ENCODE results near the gene TMEM161A.

TMEM161A gene

GRCh38 chr19:19096641-19097627, 41.3 kb downstream of the TMEM161A start:
- no peak for DNase-seq

- DNase-seq: no peak
Measured at GRCh38 chr19:19095691-19096090, 42.6 kb downstream of the TMEM161A start.

GRCh38 chr19:19094513-19094912, 43.8 kb downstream of the TMEM161A start:
- no peak for DNase-seq

- no peak for DNase-seq
Measured at GRCh38 chr19:19087676-19088075, 50.6 kb downstream of the TMEM161A start.

GRCh38 chr19:19083413-19084178, 54.7 kb downstream of the TMEM161A start:
- no peak for DNase-seq

DNA sequence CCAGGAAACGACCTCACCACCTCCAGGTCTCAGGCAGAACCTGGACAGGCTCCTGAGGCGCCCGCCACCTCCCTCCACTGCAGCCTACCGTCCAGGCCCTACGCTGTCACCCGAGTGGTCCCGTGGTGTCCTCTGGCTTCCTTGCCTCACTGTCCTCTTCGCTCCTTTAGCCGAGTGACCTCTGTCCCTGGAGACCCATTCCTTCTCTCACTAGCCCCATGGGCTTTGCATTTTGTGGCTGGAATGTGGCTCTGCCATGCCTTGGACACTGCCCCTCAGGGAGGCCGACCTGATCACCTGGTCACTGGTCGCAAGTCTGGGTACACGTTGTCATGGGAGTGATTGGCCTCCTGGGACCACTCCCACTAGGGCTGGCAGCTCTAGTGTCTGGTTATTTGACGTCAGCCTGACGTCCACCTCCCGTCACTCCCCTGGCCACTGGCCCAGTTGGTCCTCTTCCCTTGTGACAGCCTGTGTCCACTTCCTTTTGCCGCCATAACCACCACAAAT, 56.6 kb downstream of the TMEM161A start:
- no peak for DNase-seq

DNA sequence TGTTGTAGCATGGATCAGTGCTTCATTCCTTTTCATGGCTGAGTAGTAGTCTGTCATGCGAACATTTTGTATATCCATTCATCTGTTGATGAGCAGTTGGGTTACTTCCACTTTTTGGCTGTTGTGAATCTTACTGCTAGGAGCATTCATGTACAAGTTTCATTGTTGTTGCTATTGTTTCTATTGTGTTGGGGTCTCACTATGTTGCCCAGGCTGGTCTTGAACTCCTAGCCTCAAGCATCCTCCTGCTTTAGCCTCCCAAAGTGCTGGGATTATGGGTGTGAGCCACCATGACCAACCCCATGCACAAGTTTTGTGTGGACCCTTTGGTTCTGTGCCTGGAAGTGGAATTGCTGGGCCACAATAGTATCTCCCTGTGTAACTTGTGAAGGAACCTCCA, 58.7 kb downstream of the TMEM161A start:
- DNase-seq: no peak

DNA sequence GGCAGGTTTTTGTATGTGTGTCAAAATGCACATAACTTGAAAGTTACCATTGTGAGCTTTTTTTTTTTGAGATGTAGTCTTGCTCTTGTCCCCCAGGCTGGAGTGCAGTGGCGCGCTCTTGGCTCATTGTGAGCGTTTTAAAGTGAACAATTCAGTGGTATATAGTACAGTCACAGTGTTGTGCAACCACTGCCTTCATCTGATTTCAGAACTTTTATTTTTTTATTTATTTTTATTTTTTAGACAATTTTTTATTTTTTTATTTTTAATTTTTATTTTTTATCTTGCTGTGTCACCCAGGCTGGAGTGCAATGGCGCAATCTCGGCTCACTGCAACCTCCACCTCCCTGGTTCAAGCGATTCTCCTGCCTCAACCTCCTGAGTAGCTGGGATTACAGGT, 59.5 kb downstream of the TMEM161A start:
- DNase-seq: no peak

- no peak for DNase-seq
Measured at GRCh38 chr19:19077103-19077502, 61.2 kb downstream of the TMEM161A start.

- no peak for DNase-seq
Measured at GRCh38 chr19:19076476-19076875, 61.8 kb downstream of the TMEM161A start.

DNA sequence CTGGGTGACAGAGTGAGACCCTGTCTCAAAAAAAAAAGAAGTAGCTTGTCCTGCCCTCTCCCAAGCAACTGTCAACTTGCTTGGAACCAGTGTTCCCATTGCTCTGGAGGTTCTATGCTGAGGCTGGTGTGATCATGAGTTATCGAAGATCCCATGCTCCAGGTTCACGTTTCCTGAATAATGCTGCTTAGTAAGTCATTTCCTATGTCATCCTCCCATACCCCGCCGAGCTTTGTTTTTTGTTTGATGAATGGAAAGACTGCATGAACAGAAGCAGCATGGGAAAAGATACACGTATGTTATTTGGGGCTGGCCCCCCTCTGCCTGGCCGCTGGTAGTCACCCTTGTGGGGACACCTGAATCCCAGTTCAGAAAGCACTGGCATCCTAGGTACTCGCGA, 63.2 kb downstream of the TMEM161A start:
- DNase-seq: no peak

GRCh38 chr19:19074196-19074882, 63.9 kb downstream of the TMEM161A start:
- no peak for DNase-seq

- DNase-seq: no peak
Measured at GRCh38 chr19:19071897-19072296, 66.4 kb downstream of the TMEM161A start.

Measured in AML-193 (cell line).